Mesendoderm (in vitro differentiated cells): ENCODE data around the gene GMDS.
A peak's percentile ranks its signal among the peaks of the same experiment; 100 is the strongest.

Experiments used
- DNase-seq: peaks from one replicate; pipeline ENCODE4 v3.0.0; 2013
- H2AK5ac ChIP-seq: 2 replicates; pipeline ENCODE4 v1.6.1; 2013; ENCODE audit warnings: low read length, inconsistent platforms
- H2BK120ac ChIP-seq: 2 replicates; pipeline ENCODE4 v1.6.1; 2013; ENCODE audit warnings: low read depth, mild to moderate bottlenecking, low read length, moderate library complexity, mixed read lengths
- H2BK15ac ChIP-seq: replicated peaks from 2 replicates; pipeline ENCODE4 v1.6.1; 2013; ENCODE audit warnings: low read depth, mild to moderate bottlenecking, moderate library complexity
- H2BK5ac ChIP-seq: 2 replicates; pipeline ENCODE4 v1.6.1; 2013; ENCODE audit warnings: low read length, inconsistent platforms
- H3K18ac ChIP-seq: 2 replicates; pipeline ENCODE4 v1.6.1; 2013; ENCODE audit warnings: mild to moderate bottlenecking, low read length, mixed read lengths
- H3K23ac ChIP-seq: one replicate; pipeline ENCODE4 v1.6.1; 2013; ENCODE audit warnings: low read length
- H3K27ac ChIP-seq: 2 replicates; pipeline ENCODE4 v1.5.1; 2013; ENCODE audit warnings: low read depth, mild to moderate bottlenecking, inconsistent platforms, low read length, moderate library complexity
- H3K27me3 ChIP-seq: 2 replicates; pipeline ENCODE4 v1.6.1; 2013; ENCODE audit warnings: low read length, control low read depth, mild to moderate bottlenecking, inconsistent platforms; ENCODE audit not compliant: insufficient read depth, poor library complexity
- H3K36me3 ChIP-seq: 2 replicates; pipeline ENCODE4 v1.6.1; 2013; ENCODE audit warnings: low read length, inconsistent platforms; ENCODE audit not compliant: control insufficient read depth, insufficient read depth
- H3K4ac ChIP-seq: one replicate; pipeline ENCODE4 v1.6.1; 2013; ENCODE audit warnings: low read depth, mild to moderate bottlenecking, low read length, moderate library complexity
- H3K4me1 ChIP-seq: 2 replicates; pipeline ENCODE4 v1.6.1; 2013; ENCODE audit warnings: low read depth, low read length, inconsistent platforms; ENCODE audit not compliant: control insufficient read depth
- H3K4me2 ChIP-seq: 2 replicates; pipeline ENCODE4 v1.6.1; 2013; ENCODE audit warnings: low read length
- H3K4me3 ChIP-seq: 2 replicates; pipeline ENCODE4 v1.5.1; 2013; ENCODE audit warnings: mild to moderate bottlenecking, low read length
- H3K56ac ChIP-seq: one replicate; pipeline ENCODE4 v1.6.1; 2013; ENCODE audit warnings: low read length
- H3K79me1 ChIP-seq: 2 replicates; pipeline ENCODE4 v1.6.1; 2013; ENCODE audit warnings: low read length, inconsistent platforms
- H3K79me2 ChIP-seq: 2 replicates; pipeline ENCODE4 v1.6.1; 2013; ENCODE audit warnings: mild to moderate bottlenecking, low read length; ENCODE audit not compliant: control insufficient read depth, insufficient read depth
- H3K9ac ChIP-seq: 2 replicates; pipeline ENCODE4 v1.6.1; 2013; ENCODE audit warnings: low read length, inconsistent platforms
- H4K5ac ChIP-seq: one replicate; pipeline ENCODE4 v1.6.1; 2013; ENCODE audit warnings: low read length
- H4K8ac ChIP-seq: one replicate; pipeline ENCODE4 v1.6.1; 2013; ENCODE audit warnings: low read depth, mild to moderate bottlenecking, control low read depth, low read length, moderate library complexity
- WGBS: extraction: QIAGEN DNeasy Blood & Tissue Kit; methylation state at CpG from one replicate; pipeline ENCODE4 v1.1.7; 2013; ENCODE audit warnings: low lambda C conversion rate, missing lambda C conversion rate; ENCODE audit not compliant: insufficient coverage; ENCODE audit errors: extremely low coverage; 5-methylcytosine and 5-hydroxymethylcytosine counted together

The GMDS gene

GRCh38 chr6:2245877-2246863 lies 765 bp upstream of the GMDS start:
- H3K79me1 ChIP-seq: no peaks in the 10 kb centered on the region
- no peak overlapping the region for H3K27ac ChIP-seq
- H3K4me1 ChIP-seq: peaks cover 5% of the 10 kb centered on the region
- H3K79me2 ChIP-seq: no peaks in the 10 kb centered on the region
- peak overlapping the region; percentile 96 for H4K8ac ChIP-seq
- H2AK5ac ChIP-seq: no peak overlapping the region
- H3K4me3 ChIP-seq: peak overlapping the region; percentile 56
- H2BK15ac ChIP-seq: no peak overlapping the region
- H3K9ac ChIP-seq: peak overlapping the region; percentile 74
- no peaks in the 10 kb centered on the region for H3K36me3 ChIP-seq
- no peaks in the 10 kb centered on the region for H3K27me3 ChIP-seq
- no peak overlapping the region for H3K4ac ChIP-seq
- H3K4me2 ChIP-seq: peak overlapping the region; percentile 79
- H4K5ac ChIP-seq: no peak overlapping the region
- peak overlapping the region; percentile 81 for H3K18ac ChIP-seq
- DNase-seq: peak; percentile 63
- WGBS: no CpG with 5 or more reads among the region's 31 CpGs
- H3K56ac ChIP-seq: peak overlapping the region; percentile 83
- H3K23ac ChIP-seq: no peak overlapping the region
- no peak overlapping the region for H2BK5ac ChIP-seq
- H2BK120ac ChIP-seq: no peak overlapping the region

- H3K4me2 ChIP-seq: peak overlapping the region; percentile 53
- no CpG with 5 or more reads among the region's 32 CpGs for WGBS
Measured at GRCh38 chr6:2244261-2245102, 923 bp downstream of the GMDS start.

DNA sequence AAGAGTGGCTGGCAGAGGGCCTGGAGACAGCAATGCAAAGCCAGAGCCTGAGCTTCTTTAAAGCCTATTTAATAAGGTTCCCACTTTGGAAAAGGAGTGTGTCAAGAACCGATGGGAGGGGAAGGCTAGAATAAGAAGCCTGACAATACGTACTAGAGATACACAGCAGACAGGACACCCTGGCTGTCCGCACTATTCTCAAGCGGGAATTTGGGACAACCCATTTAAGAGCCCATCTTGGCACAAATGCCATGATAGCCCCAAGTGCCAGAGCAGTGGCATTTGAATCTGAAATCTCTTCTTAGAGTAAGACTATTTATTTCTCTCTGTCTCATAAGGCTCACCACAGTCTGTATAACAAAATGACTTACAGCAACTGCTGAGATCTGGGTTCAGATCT lies 3.1 kb downstream of the GMDS start:
- no peak overlapping the region for H2BK15ac ChIP-seq
- H3K4me2 ChIP-seq: no peak overlapping the region
- H3K4ac ChIP-seq: no peak overlapping the region
- DNase-seq: no peak
- H3K18ac ChIP-seq: no peak overlapping the region
- no peak overlapping the region for H3K23ac ChIP-seq
- no peak overlapping the region for H2BK5ac ChIP-seq
- H3K36me3 ChIP-seq: no peaks in the 10 kb centered on the region
- H3K79me1 ChIP-seq: no peaks in the 10 kb centered on the region
- H3K27ac ChIP-seq: no peak overlapping the region
- no peak overlapping the region for H4K5ac ChIP-seq
- H3K4me3 ChIP-seq: no peak overlapping the region
- no peak overlapping the region for H3K9ac ChIP-seq
- H3K27me3 ChIP-seq: no peaks in the 10 kb centered on the region
- peaks cover 5% of the 10 kb centered on the region for H3K4me1 ChIP-seq
- no CpG with 5 or more reads among the region's 4 CpGs for WGBS
- H3K79me2 ChIP-seq: no peaks in the 10 kb centered on the region
- H3K56ac ChIP-seq: no peak overlapping the region
- H4K8ac ChIP-seq: no peak overlapping the region
- no peak overlapping the region for H2AK5ac ChIP-seq
- H2BK120ac ChIP-seq: no peak overlapping the region

More at GRCh38 chr6:2244261-2245102, 923 bp downstream of the GMDS start:
- peak overlapping the region; percentile 75 for H3K9ac ChIP-seq
- H3K27me3 ChIP-seq: no peaks in the 10 kb centered on the region
- H2BK5ac ChIP-seq: no peak overlapping the region
- no peaks in the 10 kb centered on the region for H3K36me3 ChIP-seq
- no peak overlapping the region for H2AK5ac ChIP-seq
- peak; percentile 72 for DNase-seq
- no peak overlapping the region for H4K5ac ChIP-seq
- H3K4ac ChIP-seq: no peak overlapping the region
- no peaks in the 10 kb centered on the region for H3K79me1 ChIP-seq
- no peak overlapping the region for H2BK120ac ChIP-seq
- H3K79me2 ChIP-seq: no peaks in the 10 kb centered on the region
- H3K4me3 ChIP-seq: peak overlapping the region; percentile 79
- H3K4me1 ChIP-seq: peaks cover 5% of the 10 kb centered on the region
- H3K27ac ChIP-seq: no peak overlapping the region
- peak overlapping the region; percentile 91 for H3K56ac ChIP-seq
- peak overlapping the region; percentile 92 for H3K23ac ChIP-seq
- H2BK15ac ChIP-seq: no peak overlapping the region
- no peak overlapping the region for H4K8ac ChIP-seq
- H3K18ac ChIP-seq: no peak overlapping the region

GRCh38 chr6:2240961-2241360 lies 4.4 kb downstream of the GMDS start:
- Histone ChIP-seq H3K4ac (no peak overlapping the region), H2BK120ac (no peak overlapping the region), H3K18ac (no peak overlapping the region), H3K56ac (no peak overlapping the region), H2BK5ac (no peak overlapping the region), H4K5ac (no peak overlapping the region), H3K79me1 (no peaks in the 10 kb centered on the region), H3K4me3 (no peak overlapping the region), H3K9ac (no peak overlapping the region), H3K23ac (no peak overlapping the region), H3K36me3 (no peaks in the 10 kb centered on the region), H3K4me1 (peaks cover 2% of the 10 kb centered on the region), H3K27ac (no peak overlapping the region), H3K27me3 (no peaks in the 10 kb centered on the region), H2BK15ac (no peak overlapping the region), H2AK5ac (no peak overlapping the region), H3K79me2 (no peaks in the 10 kb centered on the region), H3K4me2 (no peak overlapping the region), H4K8ac (no peak overlapping the region)
- WGBS: no CpG with 5 or more reads among the region's 6 CpGs
- no peak for DNase-seq

GRCh38 chr6:2237001-2237400 lies 8.4 kb downstream of the GMDS start:
- Histone ChIP-seq H3K18ac (no peak overlapping the region), H4K5ac (no peak overlapping the region)

More at GRCh38 chr6:2237001-2237400, 8.4 kb downstream of the GMDS start:
- H3K56ac ChIP-seq: no peak overlapping the region
- H4K8ac ChIP-seq: no peak overlapping the region
- no peaks in the 10 kb centered on the region for H3K36me3 ChIP-seq
- H3K9ac ChIP-seq: no peak overlapping the region
- H3K4me1 ChIP-seq: no peaks in the 10 kb centered on the region
- no peaks in the 10 kb centered on the region for H3K79me2 ChIP-seq
- no peak overlapping the region for H2BK15ac ChIP-seq
- H2AK5ac ChIP-seq: no peak overlapping the region
- H3K4ac ChIP-seq: no peak overlapping the region
- no peak overlapping the region for H3K23ac ChIP-seq
- H3K79me1 ChIP-seq: no peaks in the 10 kb centered on the region
- H3K4me3 ChIP-seq: no peak overlapping the region
- H2BK5ac ChIP-seq: no peak overlapping the region
- no peak overlapping the region for H2BK120ac ChIP-seq
- DNase-seq: no peak
- no peak overlapping the region for H3K27ac ChIP-seq
- no peaks in the 10 kb centered on the region for H3K27me3 ChIP-seq
- H3K4me2 ChIP-seq: no peak overlapping the region
- WGBS: no CpG with 5 or more reads among the region's 1 CpG
